ENCODE measurements around the gene SOD1. TPM values are rescaled to one million over a fixed set of nuclear protein-coding genes. Genes with fewer than 3 reads are reported as not detected.
A peak's percentile ranks its signal among the peaks of the same experiment; 100 is the strongest.
"Not testable (repeated sequence)": the region's sequence is repeated elsewhere in the genome, so short reads cannot be mapped to it uniquely, and the experiment has no call there.

The SOD1 gene
- total RNA-seq, 1 donor from 2014 or later, result 236 TPM

- DNase-seq (ENCODE audit: low read depth), result no peak
- no peaks in the 10 kb centered on the region for H3K79me2 ChIP-seq (ENCODE audit: insufficient read depth, low read length)
- no peak for TF ChIP-seq EZH2 (IDR thresholded peaks at IDR 0.05; ENCODE audit: insufficient read depth, low read length)
- TF ChIP-seq, protein P1, sequence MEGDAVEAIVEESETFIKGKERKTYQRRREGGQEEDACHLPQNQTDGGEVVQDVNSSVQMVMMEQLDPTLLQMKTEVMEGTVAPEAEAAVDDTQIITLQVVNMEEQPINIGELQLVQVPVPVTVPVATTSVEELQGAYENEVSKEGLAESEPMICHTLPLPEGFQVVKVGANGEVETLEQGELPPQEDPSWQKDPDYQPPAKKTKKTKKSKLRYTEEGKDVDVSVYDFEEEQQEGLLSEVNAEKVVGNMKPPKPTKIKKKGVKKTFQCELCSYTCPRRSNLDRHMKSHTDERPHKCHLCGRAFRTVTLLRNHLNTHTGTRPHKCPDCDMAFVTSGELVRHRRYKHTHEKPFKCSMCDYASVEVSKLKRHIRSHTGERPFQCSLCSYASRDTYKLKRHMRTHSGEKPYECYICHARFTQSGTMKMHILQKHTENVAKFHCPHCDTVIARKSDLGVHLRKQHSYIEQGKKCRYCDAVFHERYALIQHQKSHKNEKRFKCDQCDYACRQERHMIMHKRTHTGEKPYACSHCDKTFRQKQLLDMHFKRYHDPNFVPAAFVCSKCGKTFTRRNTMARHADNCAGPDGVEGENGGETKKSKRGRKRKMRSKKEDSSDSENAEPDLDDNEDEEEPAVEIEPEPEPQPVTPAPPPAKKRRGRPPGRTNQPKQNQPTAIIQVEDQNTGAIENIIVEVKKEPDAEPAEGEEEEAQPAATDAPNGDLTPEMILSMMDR (IDR thresholded peaks at IDR 0.05; ENCODE audit: insufficient read depth, low read depth, low read length), result no peak
- H2AFZ ChIP-seq (ENCODE audit: low read depth, low read length), result no peak overlapping the region
- Mint-ChIP-seq H3K4me3 (ENCODE audit: unreplicated experiment) (no peak overlapping the region), H3K27ac (ENCODE audit: unreplicated experiment) (no peak overlapping the region), H3K4me1 (ENCODE audit: low read depth, unreplicated experiment) (peaks cover 4% of the 10 kb centered on the region), H3K36me3 (ENCODE audit: low read depth, unreplicated experiment) (peaks cover 2% of the 10 kb centered on the region), H3K27me3 (ENCODE audit: low read depth, unreplicated experiment) (no peaks in the 10 kb centered on the region), H3K9me3 (ENCODE audit: unreplicated experiment) (peaks cover 5% of the 10 kb centered on the region)
- FAIRE-seq, result no peak
- H3K36me3 ChIP-seq (ENCODE audit: insufficient read depth, low read length), result no peaks in the 10 kb centered on the region
- no peaks in the 10 kb centered on the region for H3K27me3 ChIP-seq (ENCODE audit: insufficient read depth, low read length)
- no peak overlapping the region for H3K9ac ChIP-seq (ENCODE audit: low read length)
- no peak overlapping the region for H3K4me3 ChIP-seq (ENCODE audit: insufficient read depth, low read depth, low read length)
- no peaks in the 10 kb centered on the region for H4K20me1 ChIP-seq (ENCODE audit: insufficient read depth, low read length)
- H3K27ac ChIP-seq (ENCODE audit: low read depth, low read length), result no peak overlapping the region
- H3K4me2 ChIP-seq (ENCODE audit: low read length), result no peak overlapping the region
- no peaks in the 10 kb centered on the region for H3K9me3 ChIP-seq (ENCODE audit: insufficient read depth, low read depth, low read length)
- H3K4me1 ChIP-seq (ENCODE audit: insufficient read depth, low read length), result peaks cover 13% of the 10 kb centered on the region
These were observed 5.2 kb upstream of the SOD1 start for GRCh38 chr21:31654340-31654739.

DNA sequence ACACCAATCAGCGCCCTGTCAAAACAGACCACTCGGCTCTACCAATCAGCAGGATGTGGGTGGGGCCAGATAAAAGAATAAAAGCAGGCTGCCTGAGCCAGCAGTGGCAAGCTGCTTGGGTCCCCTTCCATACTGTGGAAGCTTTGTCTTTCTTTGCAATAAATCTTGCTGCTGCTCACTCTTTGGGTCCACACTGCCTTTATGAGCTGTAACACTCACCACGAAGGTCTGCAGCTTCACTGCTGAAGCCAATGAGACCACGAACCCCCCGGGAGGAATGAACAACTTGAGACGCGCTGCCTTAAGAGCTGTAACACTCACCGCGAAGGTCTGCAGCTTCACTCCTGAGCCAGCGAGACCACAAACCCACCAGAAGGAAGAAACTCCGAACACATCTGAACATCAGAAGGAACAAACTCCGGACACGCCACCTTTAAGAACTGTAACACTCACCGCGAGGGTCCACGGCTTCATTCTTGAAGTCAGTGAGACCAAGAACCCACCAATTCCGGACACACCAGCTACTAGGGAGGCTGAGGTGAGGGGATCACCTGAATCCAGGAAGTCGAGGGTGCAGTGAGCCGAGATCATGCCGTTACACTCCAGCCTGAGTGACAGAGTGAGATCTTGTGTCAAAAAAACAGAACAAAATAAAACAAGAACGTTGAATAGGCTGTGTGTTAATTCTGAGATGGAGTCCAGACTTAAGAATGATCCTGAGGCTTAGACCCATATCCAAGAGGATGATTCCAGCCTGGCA is 4.5 kb upstream of the SOD1 start:
- not testable (repeated sequence) for H3K4me3 ChIP-seq (ENCODE audit: insufficient read depth, low read depth, low read length); H3K4me2 ChIP-seq (ENCODE audit: low read length); DNase-seq (ENCODE audit: low read depth); H3K27ac ChIP-seq (ENCODE audit: low read depth, low read length); H2AFZ ChIP-seq (ENCODE audit: low read depth, low read length); H3K79me2 ChIP-seq (ENCODE audit: insufficient read depth, low read length); H3K36me3 Mint-ChIP-seq (ENCODE audit: low read depth, unreplicated experiment); H3K27ac Mint-ChIP-seq (ENCODE audit: unreplicated experiment); H3K36me3 ChIP-seq (ENCODE audit: insufficient read depth, low read length); H3K9ac ChIP-seq (ENCODE audit: low read length); H3K9me3 ChIP-seq (ENCODE audit: insufficient read depth, low read depth, low read length); H3K9me3 Mint-ChIP-seq (ENCODE audit: unreplicated experiment); H3K27me3 ChIP-seq (ENCODE audit: insufficient read depth, low read length); H4K20me1 ChIP-seq (ENCODE audit: insufficient read depth, low read length); H3K4me3 Mint-ChIP-seq (ENCODE audit: unreplicated experiment); FAIRE-seq; H3K4me1 Mint-ChIP-seq (ENCODE audit: low read depth, unreplicated experiment); H3K27me3 Mint-ChIP-seq (ENCODE audit: low read depth, unreplicated experiment)
- peaks cover 13% of the 10 kb centered on the region for H3K4me1 ChIP-seq (ENCODE audit: insufficient read depth, low read length)

GRCh38 chr21:31656199-31657095 is 3.0 kb upstream of the SOD1 start:
- Histone ChIP-seq H3K4me2 (ENCODE audit: low read length) (no peak overlapping the region), H2AFZ (ENCODE audit: low read depth, low read length) (no peak overlapping the region), H3K9ac (ENCODE audit: low read length) (no peak overlapping the region), H3K27me3 (ENCODE audit: insufficient read depth, low read length) (no peaks in the 10 kb centered on the region), H3K27ac (ENCODE audit: low read depth, low read length) (no peak overlapping the region), H3K36me3 (ENCODE audit: insufficient read depth, low read length) (no peaks in the 10 kb centered on the region), H4K20me1 (ENCODE audit: insufficient read depth, low read length) (peaks cover 14% of the 10 kb centered on the region), H3K9me3 (ENCODE audit: insufficient read depth, low read depth, low read length) (no peaks in the 10 kb centered on the region), H3K79me2 (ENCODE audit: insufficient read depth, low read length) (peaks cover 18% of the 10 kb centered on the region), H3K4me3 (ENCODE audit: insufficient read depth, low read depth, low read length) (no peak overlapping the region), H3K4me1 (ENCODE audit: insufficient read depth, low read length) (peaks cover 21% of the 10 kb centered on the region)
- Mint-ChIP-seq H3K27me3 (ENCODE audit: low read depth, unreplicated experiment) (no peaks in the 10 kb centered on the region), H3K4me1 (ENCODE audit: low read depth, unreplicated experiment) (peaks cover 8% of the 10 kb centered on the region), H3K27ac (ENCODE audit: unreplicated experiment) (no peak overlapping the region), H3K4me3 (ENCODE audit: unreplicated experiment) (no peak overlapping the region), H3K9me3 (ENCODE audit: unreplicated experiment) (peaks cover 7% of the 10 kb centered on the region), H3K36me3 (ENCODE audit: low read depth, unreplicated experiment) (peaks cover 2% of the 10 kb centered on the region)
- DNase-seq (ENCODE audit: low read depth) (peak; percentile 42), FAIRE-seq (no peak)
- TF ChIP-seq EZH2 (IDR thresholded peaks at IDR 0.05; ENCODE audit: insufficient read depth, low read length), result no peak
- TF ChIP-seq, protein P1 (IDR thresholded peaks at IDR 0.05; ENCODE audit: insufficient read depth, low read depth, low read length), result no peak

Measured in astrocyte (in vitro differentiated cells and primary cell).